Activated T-helper 17 cell treated with anti-CD3 and anti-CD28 coated beads, Interleukin-2, amount 50 U/mL, for 72 hours (primary cell): Measurements from ENCODE around the gene SLC25A36. TPM values are rescaled to one million over a fixed set of nuclear protein-coding genes. Genes with fewer than 3 reads are reported as not detected.
"Not testable (repeated sequence)": the region's sequence is repeated elsewhere in the genome, so short reads cannot be mapped to it uniquely, and the experiment has no call there.

ENCODE experiments used
- ATAC-seq: fragments of 150-1000 bp; cut with Tn5 transposase; replicated peaks from 2 replicates; pipeline ENCODE4 v1.10.0; 2021; ENCODE audit warnings: mild to moderate bottlenecking, moderate library complexity
- H3K27ac Mint-ChIP-seq: one replicate; pipeline ENCODE4 v1.8.0; 2022; ENCODE audit warnings: mixed read lengths
- H3K27me3 Mint-ChIP-seq: one replicate; pipeline ENCODE4 v1.8.0; 2022; ENCODE audit warnings: mixed read lengths
- H3K36me3 Mint-ChIP-seq: one replicate; pipeline ENCODE4 v1.8.0; 2022; ENCODE audit warnings: low read depth, mild to moderate bottlenecking, mixed read lengths
- H3K4me1 Mint-ChIP-seq: one replicate; pipeline ENCODE4 v1.8.0; 2022; ENCODE audit warnings: mixed read lengths
- H3K4me3 Mint-ChIP-seq: one replicate; pipeline ENCODE4 v1.8.0; 2022; ENCODE audit warnings: mild to moderate bottlenecking, mixed read lengths
- H3K9me3 Mint-ChIP-seq: one replicate; pipeline ENCODE4 v1.8.0; 2022; ENCODE audit warnings: mixed read lengths
- total RNA-seq, 2 donors: library from RNA; stranded (reverse); gene quantifications; one replicate each; pipeline ENCODE4 v1.2.3, GENCODE V29; 2022

SLC25A36 gene
- total RNA-seq, 2 donors from 2014 or later = 46.1 to 83.9 TPM

DNA sequence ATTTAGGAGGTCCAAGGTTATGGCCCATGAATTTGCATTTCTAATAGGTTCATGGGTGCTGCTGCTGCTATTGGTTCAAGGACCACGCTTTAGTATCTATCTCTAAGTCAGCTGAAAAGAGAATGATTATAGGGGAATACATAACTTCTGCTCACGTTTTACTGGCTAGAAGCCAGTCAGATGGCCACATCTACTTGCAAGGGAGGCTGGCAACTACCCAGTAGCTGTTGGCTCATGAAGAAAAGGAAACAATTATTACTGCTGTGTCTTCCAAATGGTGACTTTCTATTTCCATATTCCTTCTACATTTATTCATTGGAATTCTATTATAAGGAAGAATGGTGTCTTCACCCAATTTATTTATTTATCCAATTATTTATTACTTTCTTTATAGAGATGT lies 54.2 kb downstream of the SLC25A36 start:
- H3K4me1 Mint-ChIP-seq = no peaks in the 10 kb centered on the region
- peaks cover 9% of the 10 kb centered on the region for H3K27me3 Mint-ChIP-seq
- no peak overlapping the region for H3K27ac Mint-ChIP-seq
- H3K4me3 Mint-ChIP-seq = no peak overlapping the region
- ATAC-seq = no peak
- peaks cover 4% of the 10 kb centered on the region for H3K9me3 Mint-ChIP-seq
- H3K36me3 Mint-ChIP-seq = no peaks in the 10 kb centered on the region

DNA sequence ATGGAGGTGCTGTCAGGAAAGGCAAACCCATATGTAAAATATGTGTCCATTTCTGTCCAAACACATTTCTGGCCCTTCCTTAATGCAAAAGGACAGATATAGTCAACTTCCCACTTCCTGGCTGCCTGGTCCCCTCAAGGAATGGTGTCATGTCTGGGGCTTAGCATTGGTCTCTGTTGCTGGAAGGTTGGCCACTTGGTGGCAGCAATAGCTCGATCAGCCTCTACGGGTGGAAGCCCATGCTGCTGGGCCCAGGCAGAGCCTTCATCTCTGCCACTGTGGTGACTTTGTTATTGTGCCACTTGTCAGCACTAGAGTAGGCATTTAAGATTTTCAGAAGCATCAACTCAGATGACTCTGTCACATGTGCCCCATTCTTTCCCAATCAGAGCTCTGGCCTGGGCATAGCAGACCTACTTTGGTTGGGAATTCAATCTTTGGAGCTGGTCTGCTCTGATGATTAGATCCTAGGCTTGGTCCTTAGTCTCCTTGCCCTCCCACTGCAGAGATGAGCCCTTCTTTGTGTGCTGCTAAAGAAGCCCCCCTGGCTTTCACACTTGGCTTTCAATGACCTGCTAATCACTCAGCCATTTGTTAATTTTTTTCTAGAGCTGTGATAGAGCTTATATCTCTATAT lies 58.5 kb downstream of the SLC25A36 start:
- H3K36me3 Mint-ChIP-seq = no peaks in the 10 kb centered on the region
- no peaks in the 10 kb centered on the region for H3K9me3 Mint-ChIP-seq
- peak; percentile 72 for ATAC-seq
- peaks cover 4% of the 10 kb centered on the region for H3K27me3 Mint-ChIP-seq
- no peak overlapping the region for H3K27ac Mint-ChIP-seq
- no peak overlapping the region for H3K4me3 Mint-ChIP-seq
- no peaks in the 10 kb centered on the region for H3K4me1 Mint-ChIP-seq

DNA sequence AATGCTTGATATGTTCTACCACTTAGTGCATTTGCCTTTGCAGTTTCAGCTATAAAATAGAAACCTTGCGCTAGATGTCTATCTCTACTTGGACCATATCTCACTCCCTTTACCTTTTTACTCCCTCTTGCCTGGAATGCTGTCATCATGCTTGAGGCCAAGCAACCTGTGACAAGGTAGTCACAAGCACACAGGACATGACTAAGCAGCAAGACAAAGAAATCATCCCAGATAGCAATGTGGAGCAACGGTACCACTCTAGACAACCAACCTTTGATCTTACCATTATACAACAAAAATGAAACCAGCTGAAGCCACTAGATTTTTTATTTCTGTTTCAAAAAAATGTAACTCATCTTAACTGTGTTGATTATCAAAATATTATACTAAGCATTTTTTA lies 59.0 kb downstream of the SLC25A36 start:
- no peak overlapping the region for H3K4me3 Mint-ChIP-seq
- ATAC-seq = peak; percentile 43
- H3K27me3 Mint-ChIP-seq = peaks cover 4% of the 10 kb centered on the region
- no peak overlapping the region for H3K27ac Mint-ChIP-seq
- no peaks in the 10 kb centered on the region for H3K36me3 Mint-ChIP-seq
- H3K9me3 Mint-ChIP-seq = no peaks in the 10 kb centered on the region
- no peaks in the 10 kb centered on the region for H3K4me1 Mint-ChIP-seq

DNA sequence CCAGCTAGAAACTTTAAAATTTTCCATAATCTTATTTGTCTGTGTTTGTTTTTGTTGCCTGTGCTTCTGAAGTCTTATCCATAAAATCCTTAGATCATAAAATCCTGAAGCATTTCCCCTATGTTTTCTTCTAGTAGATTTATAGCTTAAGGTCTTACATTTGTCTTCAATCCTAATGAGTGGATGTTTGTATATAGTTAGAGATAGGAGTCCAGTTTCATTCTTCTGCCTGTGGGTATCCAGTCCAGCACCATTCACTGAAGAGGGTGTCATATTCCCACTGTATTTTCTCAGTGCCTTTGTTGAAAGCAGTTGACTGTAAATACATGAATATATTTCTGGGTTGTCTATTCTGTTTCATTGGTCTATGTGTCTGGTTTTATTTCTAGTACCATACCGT lies 64.7 kb downstream of the SLC25A36 start:
- ATAC-seq = no peak
- peaks cover 18% of the 10 kb centered on the region for H3K27me3 Mint-ChIP-seq
- H3K36me3 Mint-ChIP-seq = no peaks in the 10 kb centered on the region
- no peaks in the 10 kb centered on the region for H3K9me3 Mint-ChIP-seq
- H3K4me1 Mint-ChIP-seq = no peaks in the 10 kb centered on the region
- no peak overlapping the region for H3K27ac Mint-ChIP-seq
- H3K4me3 Mint-ChIP-seq = no peak overlapping the region

DNA sequence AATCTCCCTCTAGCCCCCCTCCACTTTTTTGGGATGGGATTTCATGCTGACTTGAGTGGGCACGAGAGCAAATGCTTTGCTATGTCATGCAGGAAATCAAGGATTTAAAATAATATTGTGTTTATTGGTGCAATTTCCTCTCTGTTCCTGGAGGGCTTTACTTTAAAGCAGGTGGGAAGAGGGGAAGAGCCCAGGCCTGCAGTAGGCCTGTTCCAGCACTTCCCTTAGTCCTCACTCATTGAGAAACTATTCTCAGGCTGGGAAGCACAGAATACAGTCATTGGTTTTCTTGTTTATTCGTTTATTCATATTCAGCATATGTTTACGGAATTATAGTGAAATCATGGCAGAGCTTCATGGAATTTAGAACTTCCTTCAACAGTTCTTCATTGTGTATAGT lies 67.9 kb downstream of the SLC25A36 start:
- Mint-ChIP-seq H3K9me3 (no peaks in the 10 kb centered on the region), H3K27me3 (peaks cover 25% of the 10 kb centered on the region), H3K4me1 (no peaks in the 10 kb centered on the region), H3K36me3 (no peaks in the 10 kb centered on the region), H3K4me3 (no peak overlapping the region), H3K27ac (no peak overlapping the region)
- ATAC-seq = no peak

DNA sequence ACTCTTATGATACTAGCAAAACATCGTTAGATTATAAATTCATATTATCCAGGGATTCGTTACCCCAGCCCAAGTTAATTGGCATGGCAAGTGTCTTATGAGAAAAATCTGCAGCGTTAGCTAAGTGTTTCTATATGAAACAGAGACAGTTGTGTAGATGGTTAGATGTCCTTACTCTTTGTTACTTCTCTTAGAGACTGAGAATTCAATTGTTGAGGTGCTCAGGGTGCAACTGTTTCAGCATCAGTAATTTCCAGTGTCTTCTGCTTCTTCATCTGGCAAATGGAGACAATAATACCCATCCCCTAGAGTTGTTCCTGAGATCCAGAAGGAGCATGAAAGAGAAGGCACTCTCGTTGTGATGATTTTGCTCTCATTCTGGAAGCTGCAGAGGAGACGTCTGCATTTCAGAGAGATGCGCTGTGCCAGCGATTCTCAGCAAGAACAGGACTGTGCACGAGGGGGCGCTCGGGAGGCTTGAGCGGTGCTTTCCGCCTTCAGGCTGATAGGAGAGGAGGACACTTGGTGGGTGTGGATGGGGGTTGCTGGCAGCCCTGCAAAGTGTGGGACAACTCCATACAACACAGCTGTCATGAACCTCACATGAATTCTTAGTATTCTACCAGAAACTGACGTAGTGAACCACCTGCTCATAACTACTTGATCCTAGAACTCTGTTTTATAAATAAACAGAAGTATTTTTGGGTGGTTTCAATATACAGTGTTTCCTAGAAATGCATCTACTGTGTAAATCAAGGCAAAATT lies 69.8 kb downstream of the SLC25A36 start:
- peaks cover 25% of the 10 kb centered on the region for H3K27me3 Mint-ChIP-seq
- ATAC-seq = peak; percentile 96
- H3K4me3 Mint-ChIP-seq = no peak overlapping the region
- H3K9me3 Mint-ChIP-seq = no peaks in the 10 kb centered on the region
- H3K27ac Mint-ChIP-seq = no peak overlapping the region
- H3K4me1 Mint-ChIP-seq = no peaks in the 10 kb centered on the region
- H3K36me3 Mint-ChIP-seq = no peaks in the 10 kb centered on the region

DNA sequence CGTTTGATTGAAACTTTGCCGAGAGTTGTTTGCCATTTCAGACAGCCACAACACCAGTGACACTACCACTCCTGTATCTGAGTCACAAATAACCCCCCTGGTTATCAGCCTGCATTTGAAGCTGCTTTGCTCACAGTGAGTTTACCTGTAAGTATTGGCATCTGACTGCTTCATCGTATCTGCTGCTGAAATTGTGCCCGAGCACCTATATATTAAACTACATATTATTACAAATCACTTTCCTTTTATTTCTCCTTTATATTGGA lies 70.3 kb downstream of the SLC25A36 start:
- Mint-ChIP-seq H3K9me3 (no peaks in the 10 kb centered on the region), H3K4me1 (no peaks in the 10 kb centered on the region), H3K27ac (no peak overlapping the region), H3K4me3 (no peak overlapping the region), H3K36me3 (no peaks in the 10 kb centered on the region), H3K27me3 (peaks cover 25% of the 10 kb centered on the region)
- peak; percentile 72 for ATAC-seq

DNA sequence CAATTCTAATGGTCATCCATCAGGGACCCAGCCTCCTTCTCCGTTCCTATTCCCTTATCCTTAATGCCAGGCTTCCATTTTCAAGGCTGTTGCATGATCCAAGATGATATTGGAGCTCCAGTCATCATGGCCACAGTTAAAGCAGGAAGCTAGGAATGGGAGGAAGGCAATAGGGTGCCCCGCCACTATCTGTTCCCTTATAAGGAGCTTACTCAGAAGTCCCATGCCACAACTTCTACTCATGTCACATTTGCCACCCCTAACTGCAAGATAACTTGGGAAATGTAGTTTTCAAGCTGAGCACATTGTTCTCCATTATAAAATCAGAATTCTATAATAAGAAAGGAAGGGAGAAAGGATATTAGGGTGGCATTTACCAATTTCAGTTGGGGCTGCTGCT lies 70.9 kb downstream of the SLC25A36 start:
- peaks cover 2% of the 10 kb centered on the region for H3K4me1 Mint-ChIP-seq
- H3K9me3 Mint-ChIP-seq = no peaks in the 10 kb centered on the region
- peaks cover 23% of the 10 kb centered on the region for H3K27me3 Mint-ChIP-seq
- ATAC-seq = no peak
- no peak overlapping the region for H3K27ac Mint-ChIP-seq
- no peaks in the 10 kb centered on the region for H3K36me3 Mint-ChIP-seq
- no peak overlapping the region for H3K4me3 Mint-ChIP-seq

DNA sequence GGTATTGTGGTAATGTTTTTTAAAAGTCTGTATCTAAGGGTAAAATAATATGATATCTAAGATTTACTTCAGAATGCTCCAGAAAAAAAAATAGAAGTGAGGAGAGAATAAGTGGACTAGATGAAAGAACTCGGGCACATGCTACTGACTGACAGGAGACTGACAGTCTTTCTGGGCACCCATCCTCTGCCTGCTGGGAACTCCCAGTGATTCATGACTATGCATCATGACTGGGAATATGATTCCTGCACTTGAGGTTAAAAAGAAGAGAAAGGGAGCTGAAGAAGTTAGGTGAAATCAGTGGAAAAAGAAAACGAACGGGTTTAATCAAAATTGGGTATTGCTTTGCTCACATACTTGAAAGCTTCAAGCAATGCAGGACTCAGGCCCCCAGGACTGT lies 73.8 kb downstream of the SLC25A36 start:
- H3K4me1 Mint-ChIP-seq = peaks cover 8% of the 10 kb centered on the region
- no peaks in the 10 kb centered on the region for H3K36me3 Mint-ChIP-seq
- H3K9me3 Mint-ChIP-seq = no peaks in the 10 kb centered on the region
- no peak overlapping the region for H3K4me3 Mint-ChIP-seq
- H3K27me3 Mint-ChIP-seq = peaks cover 9% of the 10 kb centered on the region
- no peak for ATAC-seq
- H3K27ac Mint-ChIP-seq = no peak overlapping the region

DNA sequence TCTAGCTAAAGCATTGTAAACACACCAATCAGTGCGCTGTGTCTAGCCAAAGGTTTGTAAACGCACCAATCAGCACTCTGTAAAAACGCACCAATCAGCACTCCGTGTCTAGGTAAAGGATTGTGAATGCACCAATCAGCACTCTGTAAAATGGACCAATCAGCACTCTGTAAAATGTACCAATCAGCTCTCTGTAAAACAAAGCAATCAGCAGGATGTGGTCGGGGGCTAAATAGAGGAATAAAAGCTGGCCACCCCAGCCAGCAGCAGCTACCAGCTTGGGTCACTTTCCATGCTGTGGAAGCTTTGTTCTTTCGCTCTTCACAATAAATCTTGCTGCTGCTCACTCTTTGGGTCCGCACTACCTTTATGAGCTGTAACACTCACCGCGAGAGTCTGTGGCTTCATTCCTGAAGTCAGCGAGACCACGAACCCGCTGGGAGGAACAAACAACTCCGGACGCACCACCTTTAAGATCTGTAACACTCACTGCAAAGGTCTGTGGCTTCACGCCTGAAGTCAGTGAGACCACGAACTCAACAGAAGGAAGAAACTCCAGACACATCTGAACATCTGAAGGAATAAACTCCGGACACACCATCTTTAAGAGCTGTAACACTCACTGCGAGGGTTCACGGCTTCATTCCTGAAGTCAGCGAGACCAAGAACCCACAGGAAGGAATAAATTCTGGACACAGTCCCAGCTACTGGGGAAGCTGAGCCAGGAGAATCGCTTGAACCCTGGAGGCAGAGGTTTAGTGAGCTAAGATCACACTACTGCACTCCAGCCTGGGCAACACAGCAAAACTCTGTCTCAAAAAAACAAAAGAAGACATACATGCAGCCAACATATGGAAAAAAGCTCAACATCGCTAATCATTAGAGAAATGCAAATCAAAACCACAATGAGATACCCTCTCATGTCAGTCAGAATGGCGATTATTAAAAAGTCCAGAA lies 76.0 kb downstream of the SLC25A36 start:
- H3K27me3 Mint-ChIP-seq, ATAC-seq, H3K36me3 Mint-ChIP-seq, H3K9me3 Mint-ChIP-seq: not testable (repeated sequence)
- peak overlapping the region; percentile 28 for H3K4me3 Mint-ChIP-seq
- H3K27ac Mint-ChIP-seq = peak overlapping the region; percentile 41
- H3K4me1 Mint-ChIP-seq = peaks cover 10% of the 10 kb centered on the region

DNA sequence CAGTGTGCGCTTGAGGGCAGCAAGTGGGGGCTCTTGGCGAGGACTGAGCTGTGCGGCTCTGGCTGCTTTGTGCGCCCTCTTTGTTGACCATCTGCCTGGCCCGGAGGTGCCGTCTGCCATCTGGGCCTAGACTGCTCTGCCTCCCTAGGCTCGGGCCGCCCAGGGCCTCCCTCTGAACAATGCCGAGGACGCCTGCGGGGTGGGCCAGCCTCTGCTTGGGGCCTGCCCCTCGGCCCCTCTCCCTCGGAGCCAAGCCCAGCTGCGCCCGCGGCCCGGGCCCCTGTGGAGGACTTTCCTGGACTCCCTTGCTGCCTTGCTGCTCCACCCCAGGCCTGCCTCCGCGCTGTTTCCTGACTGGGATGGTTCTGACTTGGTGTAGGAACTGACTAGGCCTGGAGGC lies 77.6 kb downstream of the SLC25A36 start:
- Mint-ChIP-seq H3K36me3 (no peaks in the 10 kb centered on the region), H3K27ac (no peak overlapping the region), H3K4me1 (peaks cover 10% of the 10 kb centered on the region), H3K27me3 (no peaks in the 10 kb centered on the region), H3K4me3 (no peak overlapping the region), H3K9me3 (no peaks in the 10 kb centered on the region)
- no peak for ATAC-seq

DNA sequence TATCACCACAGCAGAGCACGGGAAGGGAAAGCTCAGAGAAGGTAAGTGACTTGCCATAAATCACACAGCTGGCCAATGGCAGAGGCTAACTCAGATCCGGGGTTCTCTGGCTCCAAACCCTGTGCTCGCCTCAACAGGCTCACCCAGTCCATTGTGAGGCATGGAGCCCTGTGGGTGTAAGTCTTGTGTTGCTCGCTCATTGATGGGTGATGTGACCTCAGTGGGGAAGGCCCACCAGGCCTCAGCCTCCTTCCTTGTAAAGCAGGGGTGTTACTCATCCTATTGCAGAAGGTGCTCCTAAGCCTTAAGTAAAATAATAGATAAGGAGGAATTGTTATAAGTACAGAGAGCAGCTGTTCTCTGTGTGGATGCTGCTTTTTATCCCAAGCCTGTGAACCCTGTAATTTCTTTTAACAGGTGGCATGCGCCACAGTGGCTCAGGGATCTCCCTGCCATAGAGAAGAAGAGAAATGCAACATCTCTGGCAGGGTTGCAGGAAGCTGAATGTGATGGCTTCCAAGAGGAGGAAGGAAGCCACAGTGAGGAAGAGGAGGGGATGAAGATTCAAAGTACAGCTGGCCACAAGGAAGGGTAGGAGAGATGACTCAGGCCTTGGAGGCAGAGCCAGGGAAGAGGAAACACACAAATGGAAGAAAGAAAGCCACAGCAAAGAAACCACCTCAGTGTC lies 78.7 kb downstream of the SLC25A36 start:
- H3K4me3 Mint-ChIP-seq = no peak overlapping the region
- H3K27ac Mint-ChIP-seq = no peak overlapping the region
- H3K27me3 Mint-ChIP-seq = no peaks in the 10 kb centered on the region
- peak; percentile 79 for ATAC-seq
- no peaks in the 10 kb centered on the region for H3K9me3 Mint-ChIP-seq
- H3K4me1 Mint-ChIP-seq = peaks cover 10% of the 10 kb centered on the region
- no peaks in the 10 kb centered on the region for H3K36me3 Mint-ChIP-seq

DNA sequence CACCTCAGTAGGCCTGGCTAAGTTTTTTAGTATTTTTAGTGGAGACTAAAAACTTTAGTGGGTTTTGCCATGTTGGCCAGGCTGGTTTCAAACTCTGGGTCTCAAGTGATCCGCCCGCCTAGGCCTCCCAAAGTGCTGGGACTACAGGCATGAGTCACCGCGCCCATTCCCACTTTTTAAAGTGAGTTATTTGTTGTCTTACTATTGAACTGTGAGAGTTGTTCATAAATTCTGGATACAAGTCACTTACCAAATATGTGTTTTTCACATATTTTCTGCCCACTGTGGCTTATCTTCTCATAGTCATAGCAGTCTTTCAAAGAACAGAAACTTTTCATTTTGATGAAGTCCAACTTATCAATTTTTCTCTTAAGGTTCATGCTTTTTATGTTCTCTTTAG lies 79.6 kb downstream of the SLC25A36 start:
- ATAC-seq = no peak
- no peaks in the 10 kb centered on the region for H3K27me3 Mint-ChIP-seq
- no peak overlapping the region for H3K4me3 Mint-ChIP-seq
- no peak overlapping the region for H3K27ac Mint-ChIP-seq
- H3K36me3 Mint-ChIP-seq = no peaks in the 10 kb centered on the region
- no peaks in the 10 kb centered on the region for H3K9me3 Mint-ChIP-seq
- peaks cover 10% of the 10 kb centered on the region for H3K4me1 Mint-ChIP-seq
